GM12892 (cell line): ENCODE results near the gene SETD6.

Experiments
- POLR2A ChIP-seq: IDR thresholded peaks from 2 replicates; pipeline ENCODE4 v1.6.1; 2011; ENCODE audit warnings: low read depth, low read length, control low read depth
- POLR2AphosphoS5 ChIP-seq: IDR thresholded peaks from 2 replicates; pipeline ENCODE4 v1.6.1; 2011; ENCODE audit warnings: low read depth, low read length, control low read depth
- TAF1 ChIP-seq: IDR thresholded peaks from 2 replicates; pipeline ENCODE4 v1.6.1; 2011; ENCODE audit warnings: low read depth, mild to moderate bottlenecking, control low read depth, low read length, borderline replicate concordance

DNA sequence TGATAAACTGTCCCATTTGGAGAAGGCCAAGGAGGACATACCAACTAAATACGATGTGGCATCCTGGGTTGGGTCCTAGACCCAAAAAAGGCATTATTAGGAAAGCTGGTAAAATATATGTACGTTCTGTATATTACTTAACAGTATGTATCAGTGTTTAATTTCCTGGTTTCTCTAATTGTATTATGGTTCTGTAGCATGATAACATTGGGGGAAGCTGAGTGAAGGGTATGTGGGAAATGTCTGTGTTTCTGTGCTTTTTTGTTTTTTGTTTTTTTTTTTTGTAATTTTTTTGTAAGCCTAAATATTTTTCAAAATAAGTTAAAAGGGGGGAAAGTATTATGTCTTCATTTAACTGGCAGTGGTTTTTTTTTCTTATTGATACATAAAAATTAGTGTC lies 36.9 kb upstream of the SETD6 start:
- TF ChIP-seq POLR2AphosphoS5 (no peak), POLR2A (no peak), TAF1 (no peak)
